Ishikawa (cell line): ENCODE measurements around the gene NTM.

Source experiments
- CEBPB ChIP-seq: IDR thresholded peaks from 2 replicates; pipeline ENCODE4 v1.6.1; 2012
- CREB1 ChIP-seq: IDR thresholded peaks from 2 replicates; pipeline ENCODE4 v1.6.1; 2012; ENCODE audit warnings: low read depth
- EGR1 ChIP-seq: IDR thresholded peaks from 2 replicates; pipeline ENCODE4 v1.6.1; 2012
- EP300 ChIP-seq: IDR thresholded peaks from 2 replicates; pipeline ENCODE4 v1.6.1; 2012; ENCODE audit warnings: borderline replicate concordance
- FOXM1 ChIP-seq: IDR thresholded peaks from 2 replicates; pipeline ENCODE4 v1.6.1; 2012; ENCODE audit warnings: low read depth, borderline replicate concordance
- NFIC ChIP-seq: IDR thresholded peaks from 2 replicates; pipeline ENCODE4 v1.6.1; 2012
- RAD21 ChIP-seq: IDR thresholded peaks from 2 replicates; pipeline ENCODE4 v1.6.1; 2012; ENCODE audit warnings: low read depth
- TAF1 ChIP-seq: IDR thresholded peaks from 2 replicates; pipeline ENCODE4 v1.6.1; 2012; ENCODE audit warnings: low read depth, mild to moderate bottlenecking
- TEAD4 ChIP-seq: IDR thresholded peaks from 2 replicates; pipeline ENCODE4 v1.6.1; 2012
- YY1 ChIP-seq: IDR thresholded peaks from 2 replicates; pipeline ENCODE4 v1.6.1; 2012; ENCODE audit warnings: low read depth
- ZBTB7A ChIP-seq: IDR thresholded peaks from 2 replicates; pipeline ENCODE4 v1.6.1; 2012; ENCODE audit warnings: low read depth
- TF ChIP-seq, protein P1 (sequence below): IDR thresholded peaks from 2 replicates; pipeline ENCODE4 v1.6.1; 2012; ENCODE audit warnings: low read depth, mild to moderate bottlenecking
- TF ChIP-seq, protein P2 (sequence below): IDR thresholded peaks from 2 replicates; pipeline ENCODE4 v1.6.1; 2012

DNA sequence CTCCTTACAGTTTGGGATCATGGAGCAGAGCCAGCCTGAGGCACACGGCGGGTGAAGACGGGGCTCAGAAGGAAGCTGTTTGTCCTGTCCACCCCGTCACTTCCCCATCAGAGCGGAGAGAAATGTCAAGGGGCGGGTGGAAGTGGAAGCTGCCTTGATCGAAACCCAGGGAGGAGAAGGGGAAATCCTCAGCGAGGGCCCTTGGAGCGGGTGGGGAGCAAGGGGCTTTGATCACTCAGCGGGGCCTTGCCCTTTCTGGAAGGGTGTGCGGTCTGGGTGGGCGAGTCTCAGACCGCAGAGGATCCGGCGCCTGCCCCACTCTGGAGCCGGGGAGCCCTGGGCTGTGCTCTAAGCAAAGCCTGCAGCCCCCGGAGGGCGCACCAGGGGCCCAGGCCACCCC, 320.4 kb downstream of the NTM start:
- no peak for TF ChIP-seq YY1
- TF ChIP-seq, protein P1, sequence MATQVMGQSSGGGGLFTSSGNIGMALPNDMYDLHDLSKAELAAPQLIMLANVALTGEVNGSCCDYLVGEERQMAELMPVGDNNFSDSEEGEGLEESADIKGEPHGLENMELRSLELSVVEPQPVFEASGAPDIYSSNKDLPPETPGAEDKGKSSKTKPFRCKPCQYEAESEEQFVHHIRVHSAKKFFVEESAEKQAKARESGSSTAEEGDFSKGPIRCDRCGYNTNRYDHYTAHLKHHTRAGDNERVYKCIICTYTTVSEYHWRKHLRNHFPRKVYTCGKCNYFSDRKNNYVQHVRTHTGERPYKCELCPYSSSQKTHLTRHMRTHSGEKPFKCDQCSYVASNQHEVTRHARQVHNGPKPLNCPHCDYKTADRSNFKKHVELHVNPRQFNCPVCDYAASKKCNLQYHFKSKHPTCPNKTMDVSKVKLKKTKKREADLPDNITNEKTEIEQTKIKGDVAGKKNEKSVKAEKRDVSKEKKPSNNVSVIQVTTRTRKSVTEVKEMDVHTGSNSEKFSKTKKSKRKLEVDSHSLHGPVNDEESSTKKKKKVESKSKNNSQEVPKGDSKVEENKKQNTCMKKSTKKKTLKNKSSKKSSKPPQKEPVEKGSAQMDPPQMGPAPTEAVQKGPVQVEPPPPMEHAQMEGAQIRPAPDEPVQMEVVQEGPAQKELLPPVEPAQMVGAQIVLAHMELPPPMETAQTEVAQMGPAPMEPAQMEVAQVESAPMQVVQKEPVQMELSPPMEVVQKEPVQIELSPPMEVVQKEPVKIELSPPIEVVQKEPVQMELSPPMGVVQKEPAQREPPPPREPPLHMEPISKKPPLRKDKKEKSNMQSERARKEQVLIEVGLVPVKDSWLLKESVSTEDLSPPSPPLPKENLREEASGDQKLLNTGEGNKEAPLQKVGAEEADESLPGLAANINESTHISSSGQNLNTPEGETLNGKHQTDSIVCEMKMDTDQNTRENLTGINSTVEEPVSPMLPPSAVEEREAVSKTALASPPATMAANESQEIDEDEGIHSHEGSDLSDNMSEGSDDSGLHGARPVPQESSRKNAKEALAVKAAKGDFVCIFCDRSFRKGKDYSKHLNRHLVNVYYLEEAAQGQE, result no peak
- TF ChIP-seq RAD21, result no peak
- no peak for TF ChIP-seq ZBTB7A
- TF ChIP-seq, protein P2, sequence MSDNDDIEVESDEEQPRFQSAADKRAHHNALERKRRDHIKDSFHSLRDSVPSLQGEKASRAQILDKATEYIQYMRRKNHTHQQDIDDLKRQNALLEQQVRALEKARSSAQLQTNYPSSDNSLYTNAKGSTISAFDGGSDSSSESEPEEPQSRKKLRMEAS, result no peak
- TF ChIP-seq EP300, result no peak
- TF ChIP-seq FOXM1, result no peak
- no peak for TF ChIP-seq TAF1
- TF ChIP-seq EGR1, result no peak
- no peak for TF ChIP-seq CEBPB
- no peak for TF ChIP-seq TEAD4
- TF ChIP-seq NFIC, result no peak
- TF ChIP-seq CREB1, result no peak
